A549 (cell line): ENCODE results near the gene DYSF. TPM values are rescaled to one million over a fixed set of nuclear protein-coding genes. Genes with fewer than 3 reads are reported as not detected.
A peak's percentile ranks its signal among the peaks of the same experiment; 100 is the strongest.

Experiments used
- ATAC-seq, 2 experiments: fragments of 200-7000 bp in 1 of 2; fragments of >200 bp in 1 of 2; cut with Nextera tagmentation in 1 of 2; cut with Tn5 transposase in 1 of 2; 3 replicates each; pipeline versions ENCODE4 v1.8.0 to v1.9.1; 2018 to 2020; ENCODE audit warnings: mild to moderate bottlenecking in 1 of 2, moderate library complexity in 1 of 2
- CTCF ChIA-PET: fragments of 300-600 bp; sonication (Branson Sonifier 250); formaldehyde crosslinking; extraction: SDS; loops from one replicate; lab custom pipeline; 2021; ENCODE audit warnings: antibody characterized with exemption, inconsistent platforms; lab: Yijun Ruan, JAX
- POLR2A ChIA-PET: fragments of 350-600 bp; formaldehyde crosslinking; extraction: SDS; loops from one replicate; lab custom pipeline; 2021; ENCODE audit warnings: antibody characterized with exemption, inconsistent platforms; lab: Yijun Ruan, JAX
- DNase-seq, 2 experiments: peaks; one replicate each; pipeline versions ENCODE4 v3.0.0 to v3.0.0-alpha.2; 2011 to 2016; ENCODE audit warnings: low read depth in 1 of 2, low spot score in 1 of 2
- FAIRE-seq: peaks from 2 replicates; lab custom pipeline; 2011; peaks lifted over from hg19 to GRCh38; lab: Jason Lieb, UNC
- H3K27ac ChIP-seq, 2 experiments: fragments of >200 bp; sonication (Bioruptor Twin); formaldehyde crosslinking; 3 replicates each; pipeline ENCODE4 v1.5.1; 2016 to 2017
- H3K4me1 ChIP-seq: fragments of >200 bp; sonication (Bioruptor Twin); formaldehyde crosslinking; 3 replicates; pipeline ENCODE4 v1.6.1; 2016
- H3K4me2 ChIP-seq: fragments of >200 bp; sonication (Bioruptor Twin); formaldehyde crosslinking; 3 replicates; pipeline ENCODE4 v1.6.1; 2016
- H3K4me3 ChIP-seq: fragments of >200 bp; sonication (Bioruptor Twin); formaldehyde crosslinking; 3 replicates; pipeline ENCODE4 v1.5.1; 2016
- H3K9me3 ChIP-seq: fragments of >200 bp; sonication (Bioruptor Twin); formaldehyde crosslinking; 3 replicates; pipeline ENCODE4 v1.6.1; 2016
- CBX8 ChIP-seq: fragments of 200-600 bp; sonication (generic); IDR thresholded peaks from 2 replicates; pipeline ENCODE4 v1.6.1; 2016
- CEBPB ChIP-seq, 2 experiments: fragments of >200 bp in 1 of 2; sonication (Bioruptor Twin) in 1 of 2; formaldehyde crosslinking in 1 of 2; IDR thresholded peaks; 2 replicates each; pipeline ENCODE4 v1.6.1; 2012 to 2016
- CHD2 ChIP-seq: fragments of 150-350 bp; IDR thresholded peaks from 2 replicates; pipeline ENCODE4 v1.6.1; 2014; ENCODE audit warnings: low read length; ENCODE audit not compliant: partially characterized antibody
- ESRRA ChIP-seq: fragments of 150-350 bp; IDR thresholded peaks from 2 replicates; pipeline ENCODE4 v1.6.1; 2014; ENCODE audit warnings: mild to moderate bottlenecking, low read length, borderline replicate concordance
- GATA3 ChIP-seq: IDR thresholded peaks from 2 replicates; pipeline ENCODE4 v1.6.1; 2012; ENCODE audit warnings: borderline replicate concordance
- HES2 ChIP-seq: fragments of >200 bp; sonication (Bioruptor Twin); formaldehyde crosslinking; IDR thresholded peaks from 2 replicates; pipeline ENCODE4 v1.6.1; 2016
- JUNB ChIP-seq: fragments of >200 bp; sonication (Bioruptor Twin); formaldehyde crosslinking; IDR thresholded peaks from 2 replicates; pipeline ENCODE4 v1.6.1; 2016
- MAZ ChIP-seq: fragments of 150-350 bp; IDR thresholded peaks from 2 replicates; pipeline ENCODE4 v1.6.1; 2014; ENCODE audit warnings: antibody characterized with exemption, low read depth, low read length, borderline replicate concordance
- MYC ChIP-seq: IDR thresholded peaks from 2 replicates; pipeline ENCODE4 v1.6.1; 2012; ENCODE audit warnings: mild to moderate bottlenecking, inconsistent platforms, low read length, improper control_type of control experiment, borderline replicate concordance
- NPAS2 ChIP-seq: fragments of 250-450 bp; sonication (Bioruptor Pico); IDR thresholded peaks from 2 replicates; pipeline ENCODE4 v1.8.0; 2022; ENCODE audit warnings: mild to moderate bottlenecking, moderate library complexity, borderline replicate concordance
- PBX3 ChIP-seq: IDR thresholded peaks from 2 replicates; pipeline ENCODE4 v1.6.1; 2012
- RCOR1 ChIP-seq: fragments of 150-350 bp; IDR thresholded peaks from 2 replicates; pipeline ENCODE4 v1.6.1; 2014; ENCODE audit warnings: antibody characterized with exemption, low read length, low read depth
- RFX5 ChIP-seq: fragments of 450-650 bp; IDR thresholded peaks from 2 replicates; pipeline ENCODE4 v1.7.1; 2014; ENCODE audit warnings: antibody characterized with exemption, mild to moderate bottlenecking, moderate library complexity
- RNF2 ChIP-seq: fragments of 200-600 bp; sonication (generic); IDR thresholded peaks from 2 replicates; pipeline ENCODE4 v1.6.1; 2016; ENCODE audit warnings: low read depth, mild to moderate bottlenecking, antibody characterized with exemption, moderate library complexity, borderline replicate concordance
- USF2 ChIP-seq: fragments of 450-650 bp; IDR thresholded peaks from 2 replicates; pipeline ENCODE4 v1.6.1; 2014; ENCODE audit warnings: antibody characterized with exemption
- ZNF302 ChIP-seq: fragments of 250-450 bp; sonication (Bioruptor Pico); IDR thresholded peaks from 2 replicates; pipeline ENCODE4 v1.9.0; 2021; ENCODE audit warnings: inconsistent platforms, mild to moderate bottlenecking, moderate library complexity
- WGBS: methylation state at CpG from one replicate; pipeline ENCODE4 v1.1.6; 2017; ENCODE audit errors: missing lambda C conversion rate; 5-methylcytosine and 5-hydroxymethylcytosine counted together
- polyA plus RNA-seq, 4 experiments: library from polyadenylated mRNA; depleted of rRNA in 3 of 4; stranded (reverse); fragments of >200 nt; fragmentation: RNase III in 1 of 4; extraction: RNeasy Plus Mini Kit Qiagen cat#74134 plus additional on column Dnase treatment in 1 of 4; gene quantifications; 2 replicates in 3 of 4; 3 replicates in 1 of 4; pipeline ENCODE4 v1.2.3, GENCODE V29; 2011 to 2017
- TF ChIP-seq, protein P1 (sequence below): IDR thresholded peaks from 2 replicates; pipeline ENCODE4 v1.6.1; 2012
- TF ChIP-seq, protein P2 (sequence below): fragments of 200-600 bp; sonication (generic); IDR thresholded peaks from 2 replicates; pipeline ENCODE4 v1.6.1; 2016; ENCODE audit warnings: antibody characterized with exemption, mild to moderate bottlenecking, moderate library complexity

The DYSF gene
- polyA plus RNA-seq, 2 of the 4 experiments (the other 2 are of a cell fraction) = 0.36 to 0.98 TPM

GRCh38 chr2:71559080-71559827, 105.9 kb downstream of the DYSF start:
- POLR2A ChIA-PET = no interaction called here
- WGBS = 80% methylated on average over 15 of the region's 15 CpGs
- CTCF ChIA-PET = interaction anchor here (1.0 to 7.0 kb wide), 4 partner anchors 13 to 1334 kb away, joined by 3 to 62 read pairs (median 4); partner anchors contain the start of gene SPR

GRCh38 chr2:71559828-71560637, 106.7 kb downstream of the DYSF start:
- Histone ChIP-seq H3K9me3 (no peaks in the 10 kb centered on the region), H3K27ac (no peak overlapping the region), H3K4me2 (no peak overlapping the region), H3K4me1 (peaks cover 25% of the 10 kb centered on the region), H3K4me3 (no peak overlapping the region)
- CTCF ChIA-PET = interaction anchor here (1.0 to 7.0 kb wide), 4 partner anchors 14 to 1333 kb away, joined by 3 to 62 read pairs (median 4); partner anchors contain the start of gene SPR
- ATAC-seq (no peak), FAIRE-seq (no peak), DNase-seq (no peak)
- POLR2A ChIA-PET = no interaction called here
- 84% methylated on average over 23 of the region's 31 CpGs for WGBS
- TF ChIP-seq USF2 (no peak), NPAS2 (CRISPR knock-in tag) (no peak), HES2 (no peak), RNF2 (no peak), MAZ (no peak), GATA3 (no peak), CBX8 (no peak), JUNB (no peak), ESRRA (no peak), CHD2 (no peak), ZNF302 (no peak), CEBPB (IDR thresholded peaks at IDR 0.05) (no peak)
- TF ChIP-seq, protein P1, sequence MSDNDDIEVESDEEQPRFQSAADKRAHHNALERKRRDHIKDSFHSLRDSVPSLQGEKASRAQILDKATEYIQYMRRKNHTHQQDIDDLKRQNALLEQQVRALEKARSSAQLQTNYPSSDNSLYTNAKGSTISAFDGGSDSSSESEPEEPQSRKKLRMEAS = no peak
- TF ChIP-seq, protein P2, sequence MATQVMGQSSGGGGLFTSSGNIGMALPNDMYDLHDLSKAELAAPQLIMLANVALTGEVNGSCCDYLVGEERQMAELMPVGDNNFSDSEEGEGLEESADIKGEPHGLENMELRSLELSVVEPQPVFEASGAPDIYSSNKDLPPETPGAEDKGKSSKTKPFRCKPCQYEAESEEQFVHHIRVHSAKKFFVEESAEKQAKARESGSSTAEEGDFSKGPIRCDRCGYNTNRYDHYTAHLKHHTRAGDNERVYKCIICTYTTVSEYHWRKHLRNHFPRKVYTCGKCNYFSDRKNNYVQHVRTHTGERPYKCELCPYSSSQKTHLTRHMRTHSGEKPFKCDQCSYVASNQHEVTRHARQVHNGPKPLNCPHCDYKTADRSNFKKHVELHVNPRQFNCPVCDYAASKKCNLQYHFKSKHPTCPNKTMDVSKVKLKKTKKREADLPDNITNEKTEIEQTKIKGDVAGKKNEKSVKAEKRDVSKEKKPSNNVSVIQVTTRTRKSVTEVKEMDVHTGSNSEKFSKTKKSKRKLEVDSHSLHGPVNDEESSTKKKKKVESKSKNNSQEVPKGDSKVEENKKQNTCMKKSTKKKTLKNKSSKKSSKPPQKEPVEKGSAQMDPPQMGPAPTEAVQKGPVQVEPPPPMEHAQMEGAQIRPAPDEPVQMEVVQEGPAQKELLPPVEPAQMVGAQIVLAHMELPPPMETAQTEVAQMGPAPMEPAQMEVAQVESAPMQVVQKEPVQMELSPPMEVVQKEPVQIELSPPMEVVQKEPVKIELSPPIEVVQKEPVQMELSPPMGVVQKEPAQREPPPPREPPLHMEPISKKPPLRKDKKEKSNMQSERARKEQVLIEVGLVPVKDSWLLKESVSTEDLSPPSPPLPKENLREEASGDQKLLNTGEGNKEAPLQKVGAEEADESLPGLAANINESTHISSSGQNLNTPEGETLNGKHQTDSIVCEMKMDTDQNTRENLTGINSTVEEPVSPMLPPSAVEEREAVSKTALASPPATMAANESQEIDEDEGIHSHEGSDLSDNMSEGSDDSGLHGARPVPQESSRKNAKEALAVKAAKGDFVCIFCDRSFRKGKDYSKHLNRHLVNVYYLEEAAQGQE = no peak

More at GRCh38 chr2:71559080-71559827, 105.9 kb downstream of the DYSF start:
- no peak for TF ChIP-seq CEBPB (IDR thresholded peaks at IDR 0.05)
- FAIRE-seq (no peak), ATAC-seq (peak in 1 of 2 experiments; percentile 14; a peak in 4 of 6 replicates), DNase-seq (no peak)
- H3K27ac ChIP-seq = peak overlapping the region; percentile 40 to 66; a peak in 5 of 6 replicates
- H3K4me1 ChIP-seq = peaks cover 25% of the 10 kb centered on the region
- H3K4me2 ChIP-seq = no peak overlapping the region; the same call in 2 of the 3 replicates
- H3K9me3 ChIP-seq = no peaks in the 10 kb centered on the region
- no peak overlapping the region for H3K4me3 ChIP-seq

- ChIA-PET POLR2A (no interaction called here), CTCF (interaction anchor here (1.0 kb wide), 1 partner anchor 15 kb away, joined by 8 read pairs; no protein-coding TSS in a partner anchor)
- no peak overlapping the region for H3K4me2 ChIP-seq
- DNase-seq = no peak
- no peak for ATAC-seq
- H3K27ac ChIP-seq = no peak overlapping the region
- WGBS = 88% methylated on average over 20 of the region's 20 CpGs
- FAIRE-seq = no peak
- H3K9me3 ChIP-seq = no peaks in the 10 kb centered on the region
- no peak overlapping the region for H3K4me3 ChIP-seq
- peaks cover 25% of the 10 kb centered on the region for H3K4me1 ChIP-seq
- TF ChIP-seq MAZ (no peak), RCOR1 (no peak), MYC (no peak), RFX5 (no peak), PBX3 (no peak)
- TF ChIP-seq, protein P2 = no peak
Measured at GRCh38 chr2:71560638-71561011, 107.3 kb downstream of the DYSF start.
